Measurements from ENCODE around the gene RSL24D1. TPM values are rescaled to one million over a fixed set of nuclear protein-coding genes. Genes with fewer than 3 reads are reported as not detected.

RSL24D1 gene
- total RNA-seq: 10 to 100 TPM; 13.5 to 46.7 TPM

GRCh38 chr15:55196458-55197361 is at the start of gene RSL24D1:
Gene RSL24D1 (minus strand): TSS chr15:55196941. CDS start chr15:55196890, 51 bp downstream.
- intact Hi-C loops (cut with DNase I): no loop called here
- peak; percentile 60 to 86 (median 85) for TF ChIP-seq POLR2A (IDR thresholded peaks at IDR 0.05)
- TF ChIP-seq, protein P1, sequence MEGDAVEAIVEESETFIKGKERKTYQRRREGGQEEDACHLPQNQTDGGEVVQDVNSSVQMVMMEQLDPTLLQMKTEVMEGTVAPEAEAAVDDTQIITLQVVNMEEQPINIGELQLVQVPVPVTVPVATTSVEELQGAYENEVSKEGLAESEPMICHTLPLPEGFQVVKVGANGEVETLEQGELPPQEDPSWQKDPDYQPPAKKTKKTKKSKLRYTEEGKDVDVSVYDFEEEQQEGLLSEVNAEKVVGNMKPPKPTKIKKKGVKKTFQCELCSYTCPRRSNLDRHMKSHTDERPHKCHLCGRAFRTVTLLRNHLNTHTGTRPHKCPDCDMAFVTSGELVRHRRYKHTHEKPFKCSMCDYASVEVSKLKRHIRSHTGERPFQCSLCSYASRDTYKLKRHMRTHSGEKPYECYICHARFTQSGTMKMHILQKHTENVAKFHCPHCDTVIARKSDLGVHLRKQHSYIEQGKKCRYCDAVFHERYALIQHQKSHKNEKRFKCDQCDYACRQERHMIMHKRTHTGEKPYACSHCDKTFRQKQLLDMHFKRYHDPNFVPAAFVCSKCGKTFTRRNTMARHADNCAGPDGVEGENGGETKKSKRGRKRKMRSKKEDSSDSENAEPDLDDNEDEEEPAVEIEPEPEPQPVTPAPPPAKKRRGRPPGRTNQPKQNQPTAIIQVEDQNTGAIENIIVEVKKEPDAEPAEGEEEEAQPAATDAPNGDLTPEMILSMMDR (IDR thresholded peaks at IDR 0.05): peak in 6 of 7 experiments; percentile 8 to 65 (median 47)
- 0 to 1% methylated on average over 13 to 62 of the region's 62 CpGs for WGBS, 2 donors
- H3K4me3 ChIP-seq: peak within 1 kb of the TSS; percentile 24 to 62
- peak; percentile 99 for ATAC-seq
- H3K9me3 ChIP-seq: no peaks in the 10 kb centered on the region
- peaks cover 21% of the 10 kb centered on the region for H3K4me1 ChIP-seq
- peaks cover 0 to 3% of the 10 kb centered on the region in 2 donors for H3K36me3 ChIP-seq (replicated peaks in 1 of 2; ENCODE audit: insufficient read depth in 1 of 2, low read depth in 2 of 2)
- peak within 1 kb of the TSS; percentile 74 to 94 (median 86) for H3K27ac ChIP-seq
- no peaks in the 10 kb centered on the region for H3K27me3 ChIP-seq
- peak; percentile 96 to 98 (median 98) for DNase-seq

- TF ChIP-seq, protein P1 (IDR thresholded peaks at IDR 0.05): no peak
- TF ChIP-seq POLR2A (IDR thresholded peaks at IDR 0.05): no peak
- intact Hi-C loops (cut with DNase I): no loop called here
- H3K4me1 ChIP-seq: peaks cover 10% of the 10 kb centered on the region
- H3K9me3 ChIP-seq: no peaks in the 10 kb centered on the region
- H3K4me3 ChIP-seq: no peak overlapping the region
- no peaks in the 10 kb centered on the region for H3K27me3 ChIP-seq
- ATAC-seq: no peak
- no peaks in the 10 kb centered on the region for H3K36me3 ChIP-seq (replicated peaks in 1 of 2; ENCODE audit: insufficient read depth in 1 of 2, low read depth in 2 of 2)
- no peak for DNase-seq
- H3K27ac ChIP-seq: no peak overlapping the region
- WGBS, 2 donors: 93 to 94% methylated on average over 4 of the region's 4 CpGs
Observed at GRCh38 chr15:55245059-55245458, 48.3 kb upstream of the RSL24D1 start.

DNA sequence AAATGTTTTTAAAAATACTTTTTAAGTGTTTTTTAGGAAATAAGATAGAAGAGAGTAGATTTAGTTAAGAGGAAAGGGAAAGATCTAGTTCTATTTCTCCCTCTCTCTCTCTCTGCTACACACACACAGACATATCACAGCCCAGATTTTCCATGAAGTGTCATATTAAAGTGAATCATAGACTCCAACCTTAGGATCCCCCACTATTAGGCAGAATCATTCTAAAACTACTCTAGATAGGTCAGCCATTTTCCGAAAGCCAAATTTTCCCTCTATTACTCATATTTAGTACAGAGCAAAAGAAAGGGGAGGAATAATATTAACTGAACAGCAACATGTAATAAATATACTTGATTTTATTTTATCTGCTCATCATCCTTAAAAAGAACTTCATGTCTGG is 45.1 kb upstream of the RSL24D1 start:
- intact Hi-C loops (cut with DNase I): no loop called here
- H3K9me3 ChIP-seq: no peaks in the 10 kb centered on the region
- no peaks in the 10 kb centered on the region for H3K36me3 ChIP-seq (replicated peaks in 1 of 2; ENCODE audit: insufficient read depth in 1 of 2, low read depth in 2 of 2)
- no peak overlapping the region for H3K27ac ChIP-seq
- 47 to 60% methylated on average over 1 of the region's 1 CpG for WGBS, 2 donors
- ATAC-seq (no peak), DNase-seq (no peak)
- H3K27me3 ChIP-seq: no peaks in the 10 kb centered on the region
- TF ChIP-seq POLR2A (IDR thresholded peaks at IDR 0.05): no peak
- TF ChIP-seq, protein P1 (IDR thresholded peaks at IDR 0.05): no peak
- no peaks in the 10 kb centered on the region for H3K4me1 ChIP-seq
- H3K4me3 ChIP-seq: no peak overlapping the region

GRCh38 chr15:55241186-55241585 is 44.4 kb upstream of the RSL24D1 start:
- no peak overlapping the region for H3K27ac ChIP-seq
- no peak for TF ChIP-seq POLR2A (IDR thresholded peaks at IDR 0.05)
- TF ChIP-seq, protein P1 (IDR thresholded peaks at IDR 0.05): no peak
- no peak overlapping the region for H3K4me3 ChIP-seq
- no peaks in the 10 kb centered on the region for H3K27me3 ChIP-seq
- WGBS, 2 donors: 95 to 100% methylated on average over 1 of the region's 1 CpG
- ATAC-seq: no peak
- H3K4me1 ChIP-seq: no peaks in the 10 kb centered on the region
- no peaks in the 10 kb centered on the region for H3K9me3 ChIP-seq
- no peaks in the 10 kb centered on the region for H3K36me3 ChIP-seq (replicated peaks in 1 of 2; ENCODE audit: insufficient read depth in 1 of 2, low read depth in 2 of 2)
- intact Hi-C loops (cut with DNase I): no loop called here
- DNase-seq: no peak
